ENCODE data around the gene OCA2. TPM values are rescaled to one million over a fixed set of nuclear protein-coding genes. Genes with fewer than 3 reads are reported as not detected.
A peak's percentile ranks its signal among the peaks of the same experiment; 100 is the strongest.

Gene OCA2
- total RNA-seq, 1 experiment from 2014 or later = not detected

GRCh38 chr15:28120359-28120640 is 21.2 kb upstream of the OCA2 start:
- no peak for DNase-seq (ENCODE audit: low read depth)

GRCh38 chr15:28118531-28118930 is 19.4 kb upstream of the OCA2 start:
- no peak for DNase-seq (ENCODE audit: low read depth)

GRCh38 chr15:28118083-28118482 is 19.0 kb upstream of the OCA2 start:
- DNase-seq (ENCODE audit: low read depth) = no peak

- no peak for DNase-seq (ENCODE audit: low read depth)
Measured at GRCh38 chr15:28117432-28117990, 18.4 kb upstream of the OCA2 start.

- no peak for DNase-seq (ENCODE audit: low read depth)
Measured at GRCh38 chr15:28116521-28117431, 17.7 kb upstream of the OCA2 start.

GRCh38 chr15:28115871-28116270 is 16.8 kb upstream of the OCA2 start:
- no peak for DNase-seq (ENCODE audit: low read depth)

- DNase-seq (ENCODE audit: low read depth) = peak; percentile 65
Measured at GRCh38 chr15:28114721-28115622, 15.9 kb upstream of the OCA2 start.

- no peak for DNase-seq (ENCODE audit: low read depth)
Measured at GRCh38 chr15:28114114-28114455, 15.0 kb upstream of the OCA2 start.

- DNase-seq (ENCODE audit: low read depth) = no peak
Measured at GRCh38 chr15:28113394-28114113, 14.4 kb upstream of the OCA2 start.

GRCh38 chr15:28112962-28113361 is 13.8 kb upstream of the OCA2 start:
- DNase-seq (ENCODE audit: low read depth) = no peak

GRCh38 chr15:28112101-28112760 is 13.1 kb upstream of the OCA2 start:
- DNase-seq (ENCODE audit: low read depth) = no peak

- no peak for DNase-seq (ENCODE audit: low read depth)
Measured at GRCh38 chr15:28111543-28111942, 12.4 kb upstream of the OCA2 start.

- no peak for DNase-seq (ENCODE audit: low read depth)
Measured at GRCh38 chr15:28110481-28110881, 11.4 kb upstream of the OCA2 start.

- DNase-seq (ENCODE audit: low read depth) = no peak
Measured at GRCh38 chr15:28109626-28110455, 10.7 kb upstream of the OCA2 start.

GRCh38 chr15:28107904-28108275 is 8.8 kb upstream of the OCA2 start:
- no peak for DNase-seq (ENCODE audit: low read depth)

GRCh38 chr15:28107111-28107903 is 8.2 kb upstream of the OCA2 start:
- no peak for DNase-seq (ENCODE audit: low read depth)

GRCh38 chr15:28106294-28107110 is 7.4 kb upstream of the OCA2 start:
- no peak for DNase-seq (ENCODE audit: low read depth)

GRCh38 chr15:28105793-28106192 is 6.7 kb upstream of the OCA2 start:
- DNase-seq (ENCODE audit: low read depth) = no peak

GRCh38 chr15:28105224-28105791 is 6.2 kb upstream of the OCA2 start:
- no peak for DNase-seq (ENCODE audit: low read depth)
